HAP-1 (cell line): ENCODE results near the gene DUOX2.
"Not testable (repeated sequence)": the region's sequence is repeated elsewhere in the genome, so short reads cannot be mapped to it uniquely, and the experiment has no call there.

Source experiments
- DNase-seq, 2 experiments: peaks; one replicate each; pipeline ENCODE4 v3.0.0-alpha.2; 2016 to 2020; ENCODE audit warnings: low spot score in 2 of 2
- H3K27me3 ChIP-seq: fragments of 250-450 bp; sonication (Bioruptor Pico); 2 replicates; pipeline ENCODE4 v1.5.1; 2020; ENCODE audit warnings: low read depth, mild to moderate bottlenecking, moderate library complexity
- H3K36me3 ChIP-seq: fragments of 250-450 bp; sonication (Bioruptor Pico); replicated peaks from 2 replicates; pipeline ENCODE4 v1.5.1; 2020; ENCODE audit warnings: mild to moderate bottlenecking
- H3K4me1 ChIP-seq: fragments of 250-450 bp; sonication (Bioruptor Pico); 2 replicates; pipeline ENCODE4 v1.5.1; 2020; ENCODE audit warnings: mild to moderate bottlenecking
- H3K4me3 ChIP-seq: fragments of 250-450 bp; sonication (Bioruptor Pico); 2 replicates; pipeline ENCODE4 v1.5.1; 2020; ENCODE audit warnings: mild to moderate bottlenecking, moderate library complexity
- H3K9me3 ChIP-seq: fragments of 250-450 bp; sonication (Bioruptor Pico); 2 replicates; pipeline ENCODE4 v1.5.1; 2020; ENCODE audit warnings: mild to moderate bottlenecking, moderate library complexity
- in situ Hi-C: fragments of 300-500 bp; cut with MboI; formaldehyde crosslinking; loops from 3 replicates; pipeline ENCODE4 v1.14.3; 2020; ENCODE audit warnings: low sequenced_read_pairs, inconsistent platforms, mixed read lengths

DUOX2 gene

GRCh38 chr15:45075440-45076320 is 38.3 kb downstream of the DUOX2 start:
- H3K4me1 ChIP-seq, H3K27me3 ChIP-seq, in situ Hi-C loops, H3K36me3 ChIP-seq, H3K9me3 ChIP-seq, DNase-seq, H3K4me3 ChIP-seq: not testable (repeated sequence)

- H3K36me3 ChIP-seq, H3K27me3 ChIP-seq, in situ Hi-C loops, DNase-seq, H3K9me3 ChIP-seq, H3K4me3 ChIP-seq, H3K4me1 ChIP-seq: not testable (repeated sequence)
These were observed 40.4 kb downstream of the DUOX2 start for GRCh38 chr15:45073602-45074001.

- H3K9me3 ChIP-seq, H3K27me3 ChIP-seq, in situ Hi-C loops, H3K4me3 ChIP-seq, DNase-seq, H3K36me3 ChIP-seq, H3K4me1 ChIP-seq: not testable (repeated sequence)
These were observed 44.0 kb downstream of the DUOX2 start for GRCh38 chr15:45069942-45070360.

DNA sequence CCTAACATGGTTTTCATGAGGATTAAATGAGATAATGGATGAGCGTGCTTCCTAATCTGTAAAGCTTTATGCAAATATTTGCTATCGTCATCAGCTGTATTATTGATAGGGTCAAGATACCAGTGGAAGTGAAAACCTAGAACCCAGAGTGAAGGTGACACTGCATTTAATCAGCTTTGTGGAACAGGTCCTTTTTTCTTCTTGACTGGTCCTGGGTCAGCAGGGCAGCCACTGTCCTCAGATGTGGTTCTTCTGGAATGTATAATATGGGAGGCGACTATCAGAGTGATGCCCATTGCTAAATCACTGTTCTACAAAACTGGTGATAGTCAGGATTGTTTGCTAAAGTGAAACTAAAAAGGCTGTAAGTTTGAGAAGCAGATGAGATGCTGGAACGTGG is 49.6 kb downstream of the DUOX2 start:
- Histone ChIP-seq H3K36me3 (peaks cover 9% of the 10 kb centered on the region), H3K4me1 (no peaks in the 10 kb centered on the region), H3K9me3 (no peaks in the 10 kb centered on the region), H3K4me3 (no peak overlapping the region), H3K27me3 (no peaks in the 10 kb centered on the region)
- in situ Hi-C loops, result no loop called here
- no peak for DNase-seq

DNA sequence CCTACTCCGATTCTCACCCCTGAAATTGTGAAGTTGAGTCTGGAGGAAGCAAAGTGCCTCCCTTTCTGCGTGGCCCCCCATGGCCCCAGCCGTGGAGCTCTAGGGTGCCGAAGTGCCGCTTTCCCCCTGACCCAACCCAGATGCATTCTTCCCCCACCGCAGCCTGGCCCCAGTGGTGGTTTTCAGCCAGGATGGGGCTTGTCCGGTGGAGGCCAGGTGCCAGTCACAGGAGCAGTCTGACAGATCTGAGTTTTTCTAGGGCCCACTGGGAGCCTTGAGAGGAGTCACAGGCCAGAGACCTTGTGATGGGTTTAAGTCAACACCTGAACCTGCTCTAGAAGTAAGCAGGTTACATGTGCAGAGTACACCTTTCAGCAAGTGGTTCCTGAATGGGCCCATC is 51.7 kb downstream of the DUOX2 start:
- H3K36me3 ChIP-seq, result peaks cover 12% of the 10 kb centered on the region
- DNase-seq, H3K9me3 ChIP-seq, H3K27me3 ChIP-seq, H3K4me3 ChIP-seq, H3K4me1 ChIP-seq, in situ Hi-C loops: not testable (repeated sequence)

DNA sequence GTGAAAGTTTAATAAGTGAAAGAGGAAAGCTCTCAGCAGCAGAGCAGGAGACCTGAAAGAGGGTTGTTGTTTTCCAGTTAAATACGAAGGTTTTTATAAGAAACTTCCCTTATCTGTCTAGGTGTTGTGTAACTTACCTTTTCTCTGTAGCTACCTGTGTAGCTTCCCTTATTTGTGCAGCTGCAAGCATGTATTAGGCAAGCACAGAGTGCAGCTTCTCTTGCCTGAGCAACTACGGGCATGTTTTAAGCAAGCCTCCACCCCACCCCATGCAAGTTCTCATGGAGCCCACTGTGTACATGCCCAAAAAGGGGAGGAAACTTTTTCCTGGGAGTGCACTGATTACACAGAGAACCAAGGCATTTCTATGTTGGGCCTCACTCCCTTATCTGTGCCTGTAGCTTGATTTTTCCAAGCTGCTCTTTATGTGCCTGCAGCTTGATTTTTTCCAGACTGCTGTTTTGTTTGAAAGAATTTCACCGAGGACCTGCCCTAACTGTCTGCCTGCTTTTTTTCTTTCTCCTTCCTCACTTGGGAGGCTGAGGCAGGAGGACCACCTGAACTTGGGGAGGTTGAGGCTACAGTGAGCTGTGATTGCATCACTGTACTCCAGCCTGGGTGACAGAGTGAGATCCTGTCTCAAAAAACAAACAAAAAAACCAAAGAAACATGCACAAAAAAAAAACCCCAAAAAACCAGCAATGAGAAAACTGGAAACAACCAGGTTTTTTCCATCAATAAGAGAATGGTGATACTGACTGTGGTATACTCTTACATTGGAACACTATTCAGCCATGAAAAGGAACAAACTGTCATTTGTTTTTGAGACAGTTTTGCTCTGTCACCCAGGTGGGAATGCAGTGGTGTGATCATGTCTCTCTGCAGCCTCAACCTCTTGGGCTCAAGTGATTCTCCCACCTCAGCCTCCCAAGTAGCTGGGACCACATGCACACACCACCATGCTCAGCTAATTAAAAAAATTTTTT is 55.0 kb downstream of the DUOX2 start:
- H3K9me3 ChIP-seq, DNase-seq, H3K4me3 ChIP-seq, in situ Hi-C loops, H3K4me1 ChIP-seq, H3K27me3 ChIP-seq: not testable (repeated sequence)
- H3K36me3 ChIP-seq, result peaks cover 12% of the 10 kb centered on the region

GRCh38 chr15:45052676-45053075 is 61.3 kb downstream of the DUOX2 start:
- in situ Hi-C loops, H3K4me3 ChIP-seq, DNase-seq, H3K9me3 ChIP-seq, H3K27me3 ChIP-seq, H3K4me1 ChIP-seq: not testable (repeated sequence)
- peaks cover 31% of the 10 kb centered on the region for H3K36me3 ChIP-seq

DNA sequence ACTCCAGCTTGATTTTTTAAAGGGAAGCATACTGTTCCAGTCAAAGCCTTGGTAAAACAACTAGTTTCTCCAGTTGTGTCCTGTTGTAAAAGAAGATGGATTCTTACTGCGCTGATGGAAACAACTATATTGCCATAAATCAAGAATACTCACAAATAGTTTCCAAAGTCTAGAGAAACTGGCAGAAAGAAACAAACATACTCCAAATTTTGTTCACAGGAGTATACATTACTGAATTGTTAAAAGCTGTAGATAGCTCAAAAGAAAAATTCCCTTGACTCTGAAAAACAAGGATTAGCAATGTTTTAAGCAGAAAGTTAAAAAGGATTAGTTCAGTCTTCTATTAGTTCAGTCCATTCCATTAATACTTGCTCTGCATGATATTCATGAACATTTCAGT is 63.4 kb downstream of the DUOX2 start:
- peaks cover 35% of the 10 kb centered on the region for H3K36me3 ChIP-seq
- no peak overlapping the region for H3K4me3 ChIP-seq
- no peak for DNase-seq
- no peaks in the 10 kb centered on the region for H3K27me3 ChIP-seq
- H3K4me1 ChIP-seq, result no peaks in the 10 kb centered on the region
- no peaks in the 10 kb centered on the region for H3K9me3 ChIP-seq
- in situ Hi-C loops, result no loop called here

- Histone ChIP-seq H3K4me3 (no peak overlapping the region), H3K36me3 (peaks cover 35% of the 10 kb centered on the region), H3K4me1 (no peaks in the 10 kb centered on the region), H3K27me3 (no peaks in the 10 kb centered on the region), H3K9me3 (no peaks in the 10 kb centered on the region)
- in situ Hi-C loops, result no loop called here
- no peak for DNase-seq
These were observed 65.0 kb downstream of the DUOX2 start for GRCh38 chr15:45048794-45049631.

DNA sequence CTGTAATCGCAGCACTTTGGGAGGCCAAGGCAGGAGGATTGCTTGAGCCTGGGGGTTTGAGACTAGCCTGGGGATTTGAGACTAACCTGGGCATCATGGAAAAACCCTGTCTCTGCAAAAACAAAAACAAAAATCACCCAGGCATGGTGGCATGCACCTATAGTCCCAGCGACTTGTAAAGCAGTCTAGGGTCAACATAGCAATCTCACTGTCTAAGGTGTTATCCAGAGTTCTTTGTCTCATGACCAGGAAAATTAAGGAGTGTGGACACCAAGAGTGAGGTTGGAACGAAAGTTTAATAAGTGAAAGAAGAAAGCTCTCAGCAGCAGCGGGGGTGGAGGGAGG is 65.6 kb downstream of the DUOX2 start:
- in situ Hi-C loops, result not testable (repeated sequence)

DNA sequence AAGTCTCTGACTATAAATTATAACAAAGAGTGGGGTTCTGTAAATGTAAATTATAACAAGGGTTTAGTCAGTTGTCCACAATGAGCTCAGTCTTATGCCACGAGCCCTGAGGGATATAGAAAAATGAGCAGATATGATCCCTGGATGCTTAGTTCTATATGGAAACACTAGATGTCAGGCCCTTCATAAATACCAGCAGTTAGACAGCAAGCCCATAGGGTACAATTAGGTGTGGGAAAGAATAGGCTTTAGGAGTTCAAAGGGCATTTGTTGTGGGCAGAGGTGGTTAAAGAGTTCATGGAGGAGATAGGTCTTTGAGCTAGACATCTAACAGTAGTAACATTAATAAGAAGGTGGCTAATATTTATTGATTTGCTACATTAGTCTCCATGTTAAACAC is 69.7 kb downstream of the DUOX2 start:
- H3K27me3 ChIP-seq, DNase-seq, in situ Hi-C loops, H3K4me3 ChIP-seq, H3K4me1 ChIP-seq, H3K9me3 ChIP-seq: not testable (repeated sequence)
- peaks cover 19% of the 10 kb centered on the region for H3K36me3 ChIP-seq

More for the DNA sequence above, 65.6 kb downstream of the DUOX2 start:
- not testable (repeated sequence) for H3K9me3 ChIP-seq, H3K27me3 ChIP-seq, DNase-seq, H3K4me1 ChIP-seq, H3K4me3 ChIP-seq
- peaks cover 35% of the 10 kb centered on the region for H3K36me3 ChIP-seq

DNA sequence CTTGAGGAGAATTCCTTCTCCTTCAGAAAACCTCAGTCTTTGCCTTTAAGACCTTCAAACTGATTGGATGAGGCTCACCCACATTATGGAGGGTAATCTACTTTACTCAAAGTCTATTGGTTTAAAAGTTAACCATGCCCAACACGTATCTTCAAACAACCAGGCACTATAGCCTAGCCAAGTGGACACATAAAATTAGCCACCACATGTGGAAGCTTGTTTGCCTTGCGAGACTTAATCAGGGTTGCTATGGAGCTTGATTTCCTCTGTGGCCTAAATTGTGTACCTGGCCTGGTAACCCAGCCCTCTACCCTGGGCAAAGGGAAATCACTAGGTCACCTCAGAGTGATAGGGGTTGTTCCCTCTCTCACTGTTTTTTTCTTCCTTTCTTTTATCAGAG is 71.1 kb downstream of the DUOX2 start:
- DNase-seq, H3K4me3 ChIP-seq, H3K4me1 ChIP-seq, in situ Hi-C loops, H3K9me3 ChIP-seq, H3K27me3 ChIP-seq: not testable (repeated sequence)
- H3K36me3 ChIP-seq, result peaks cover 10% of the 10 kb centered on the region
